Forelimb muscle (tissue), 1 donor: ENCODE results near the gene RPS3. TPM values are rescaled to one million over a fixed set of nuclear protein-coding genes. Genes with fewer than 3 reads are reported as not detected.
"Not testable (repeated sequence)": the region's sequence is repeated elsewhere in the genome, so short reads cannot be mapped to it uniquely, and the experiment has no call there.

Experiments used
- DNase-seq: peaks from one replicate; pipeline ENCODE4 v3.0.0-alpha.2; 2013; ENCODE audit warnings: low read depth
- polyA plus RNA-seq: library from polyadenylated mRNA; unstranded; fragments of 120-200 nt; gene quantifications from one replicate; pipeline ENCODE4 v1.2.1, GENCODE V29; 2013; ENCODE audit not compliant: insufficient read length

The RPS3 gene
- polyA plus RNA-seq, 1 donor, result 3,554 TPM

DNA sequence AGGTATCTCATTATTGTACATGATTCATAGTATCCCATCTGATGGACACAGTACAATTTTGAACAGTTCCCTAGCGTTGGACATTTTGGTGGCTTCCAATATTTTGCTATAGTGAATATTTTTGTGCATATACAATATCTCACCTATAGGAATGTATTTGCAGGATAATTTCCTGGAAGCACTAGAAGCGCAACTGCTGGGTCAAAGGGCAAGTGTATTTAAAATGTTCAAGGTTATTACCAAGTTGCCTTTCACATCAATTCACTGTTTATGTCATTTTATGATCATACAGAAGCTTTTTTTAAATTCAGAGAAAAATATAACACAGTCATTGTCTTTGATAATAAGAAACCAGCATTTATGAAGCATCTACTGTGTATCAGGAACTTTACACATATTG lies 19.1 kb upstream of the RPS3 start:
- DNase-seq, result no peak

DNA sequence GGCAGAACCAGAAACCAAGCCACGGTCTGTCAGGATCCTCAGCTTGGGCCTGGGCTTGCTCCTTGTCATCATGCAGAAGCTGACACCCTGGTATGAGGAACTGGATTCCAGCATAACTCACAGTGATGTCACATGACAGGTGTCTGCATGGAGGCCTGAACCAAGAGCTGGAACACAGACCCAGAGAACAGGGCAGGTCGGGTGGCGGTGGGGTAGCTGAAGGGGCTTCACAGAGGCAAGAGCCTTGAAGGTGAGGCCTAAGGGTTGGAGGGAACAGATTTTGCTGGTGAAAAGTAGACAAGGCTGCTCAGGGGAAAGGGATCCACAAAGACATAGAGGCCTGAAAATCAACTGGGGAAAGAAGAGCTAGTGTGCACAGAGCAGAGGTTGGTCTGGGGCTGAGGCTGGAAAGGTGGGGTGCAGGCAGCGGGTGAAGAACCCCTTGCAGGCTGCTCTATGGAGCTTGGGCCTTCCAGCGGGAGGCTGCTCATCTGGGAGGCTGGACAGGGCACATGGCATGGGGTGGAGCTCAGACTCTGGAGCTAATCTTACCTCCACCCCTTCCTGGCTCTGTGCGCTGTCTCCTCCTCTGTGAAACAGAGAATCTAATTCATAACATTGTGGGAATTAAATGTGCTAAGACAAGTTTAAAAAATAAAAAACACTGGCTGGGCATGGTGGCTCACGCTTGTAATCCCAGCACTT lies 18.4 kb upstream of the RPS3 start:
- no peak for DNase-seq

DNA sequence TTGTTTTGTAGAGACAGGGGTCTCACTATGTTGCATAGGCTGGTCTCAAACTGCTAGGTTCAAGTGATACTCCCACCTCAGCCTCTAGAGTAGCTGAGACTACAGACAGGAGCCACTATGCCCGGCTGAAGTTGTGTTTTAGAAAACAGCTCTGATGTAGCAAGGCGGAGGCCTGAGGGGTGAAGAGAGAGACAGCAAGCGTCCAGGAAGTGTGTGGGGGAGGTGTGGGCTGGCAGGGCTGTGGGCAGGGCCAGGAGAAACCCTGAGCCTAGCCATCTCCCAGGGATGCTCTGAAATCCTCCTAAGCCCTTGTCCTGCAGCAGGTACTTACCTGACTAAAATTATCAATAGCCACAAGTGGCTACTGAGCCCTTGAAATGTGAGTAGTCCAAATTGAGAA lies 16.1 kb upstream of the RPS3 start:
- no peak for DNase-seq

DNA sequence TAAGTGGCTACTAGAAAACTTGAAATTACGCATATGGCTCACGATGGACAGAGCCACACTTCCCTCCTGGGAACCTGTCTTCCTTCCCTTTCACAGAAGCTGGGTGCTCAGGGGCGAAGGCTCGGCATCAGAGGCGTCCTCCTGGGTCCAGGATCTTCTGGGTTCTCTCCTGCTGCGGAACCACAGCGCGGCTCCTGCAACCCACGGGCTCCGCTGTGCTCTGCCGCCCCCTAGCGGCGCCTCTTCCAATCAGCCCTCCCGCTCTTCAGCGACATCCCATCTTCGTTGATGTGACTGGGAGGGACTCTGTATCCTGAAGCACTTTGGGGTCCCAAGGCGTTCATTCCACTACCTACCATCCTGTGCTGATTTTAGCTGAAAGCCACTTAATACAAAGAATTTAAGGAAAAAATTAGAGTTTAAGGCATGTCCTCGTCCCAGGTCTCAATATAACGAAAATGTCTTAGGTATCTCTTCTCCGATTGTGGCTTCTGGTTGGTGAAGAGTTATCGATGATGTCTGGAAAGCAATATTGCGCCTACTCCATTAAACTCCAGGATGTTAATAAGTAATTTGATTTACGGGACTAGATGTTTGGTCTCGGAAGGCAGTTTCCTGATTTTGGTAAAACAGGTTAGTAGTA lies 14.8 kb upstream of the RPS3 start:
- DNase-seq, result peak; percentile 39

DNA sequence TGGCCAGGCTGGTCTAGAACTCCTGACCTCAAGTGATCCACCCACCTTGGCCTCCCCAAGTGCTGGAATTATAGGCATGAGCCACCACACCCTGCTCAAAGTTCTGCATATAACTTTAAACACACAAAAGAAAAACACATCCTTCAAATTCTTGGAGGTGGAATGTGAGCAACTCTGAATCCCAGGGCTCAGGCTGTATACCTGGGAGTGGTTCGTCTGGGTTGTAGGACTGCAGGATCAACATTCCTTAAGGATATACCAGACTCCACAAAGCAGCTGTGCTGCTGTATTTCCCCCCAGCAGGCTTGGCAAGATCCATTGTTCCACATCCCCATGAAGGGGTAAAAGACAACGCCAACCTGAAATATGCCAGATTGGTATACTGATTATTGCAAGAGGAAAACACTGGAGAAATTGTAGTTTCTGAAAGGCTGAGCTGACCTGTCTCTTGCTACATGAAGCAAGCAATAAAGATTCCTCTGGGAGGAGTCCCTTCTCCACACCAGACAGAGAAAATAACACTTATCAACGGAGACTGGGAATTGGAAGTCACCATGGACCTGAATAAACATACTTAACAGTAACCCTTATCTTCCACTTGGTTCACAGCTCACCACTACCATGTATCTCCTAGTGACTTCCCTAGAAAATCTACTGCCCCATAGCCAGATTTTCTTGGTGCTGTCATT lies 12.2 kb upstream of the RPS3 start:
- no peak for DNase-seq

DNA sequence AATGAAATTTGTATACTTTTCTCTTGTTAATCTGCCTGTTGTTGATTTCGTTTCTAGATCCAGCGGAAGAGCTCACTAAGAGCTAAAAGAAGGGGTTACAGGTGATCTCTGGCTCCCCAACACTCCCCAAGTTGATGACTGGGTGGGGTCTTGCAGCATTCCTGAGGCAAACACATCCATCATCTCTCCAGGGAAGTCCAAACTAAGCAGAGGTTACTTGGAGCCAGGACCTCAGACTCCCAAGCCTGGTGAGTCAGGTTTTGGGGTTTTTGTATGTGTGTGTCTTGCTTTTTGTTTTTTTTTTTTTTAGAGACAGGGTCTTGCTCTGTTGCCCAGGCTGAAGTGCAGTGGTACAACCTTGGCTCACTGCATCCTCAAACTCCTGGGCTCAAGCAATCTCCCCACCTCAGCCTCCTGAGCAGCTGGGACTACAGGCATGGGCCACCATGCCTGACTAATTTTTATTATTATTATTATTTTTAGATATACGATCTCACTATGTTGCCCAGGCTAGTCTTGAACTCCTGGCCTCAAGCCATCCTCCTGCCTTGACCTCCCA lies 11.5 kb upstream of the RPS3 start:
- no peak for DNase-seq

DNA sequence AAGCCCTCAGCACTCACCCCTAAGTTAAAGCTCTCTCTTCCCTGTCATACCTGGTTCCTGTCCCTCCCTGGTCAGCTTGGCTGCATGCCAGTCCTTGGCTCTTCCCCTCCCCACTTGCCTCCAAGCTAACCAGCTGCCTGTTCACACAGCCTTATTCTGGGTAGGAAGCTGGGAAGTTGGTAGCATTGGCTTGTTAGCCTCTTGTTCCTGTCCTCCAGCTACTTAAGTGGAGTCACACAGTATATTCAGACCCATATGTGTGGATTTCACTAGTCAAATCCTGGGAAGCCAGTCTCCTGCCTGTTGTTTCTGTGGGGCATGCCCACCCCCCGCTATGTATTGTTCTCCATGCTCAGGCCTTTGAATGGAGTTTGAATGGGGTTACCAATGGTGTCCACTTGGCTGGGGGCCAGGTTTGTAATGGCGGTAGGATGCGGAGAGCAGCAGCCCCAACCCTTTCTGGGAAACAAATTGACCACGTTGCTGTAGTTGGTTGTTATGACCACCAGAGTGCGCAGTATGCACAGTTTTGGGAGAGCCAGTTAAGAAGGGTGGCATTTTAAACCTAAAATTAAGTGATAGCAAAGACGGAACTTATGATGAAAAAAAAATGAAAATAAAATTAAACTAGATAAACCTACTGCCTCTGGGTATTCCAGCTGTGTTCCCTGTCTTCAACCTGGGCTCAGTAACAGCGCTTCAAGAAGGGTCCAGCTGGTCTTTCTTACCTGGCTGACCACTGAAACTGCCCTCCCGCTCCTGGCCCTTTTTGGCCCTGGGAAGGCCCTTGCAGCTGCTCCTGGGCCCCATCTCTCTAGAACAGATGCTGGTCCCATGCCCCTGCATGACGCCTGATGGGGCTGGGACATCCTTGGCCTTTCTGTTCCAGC lies 10.7 kb upstream of the RPS3 start:
- peak; percentile 52 for DNase-seq

DNA sequence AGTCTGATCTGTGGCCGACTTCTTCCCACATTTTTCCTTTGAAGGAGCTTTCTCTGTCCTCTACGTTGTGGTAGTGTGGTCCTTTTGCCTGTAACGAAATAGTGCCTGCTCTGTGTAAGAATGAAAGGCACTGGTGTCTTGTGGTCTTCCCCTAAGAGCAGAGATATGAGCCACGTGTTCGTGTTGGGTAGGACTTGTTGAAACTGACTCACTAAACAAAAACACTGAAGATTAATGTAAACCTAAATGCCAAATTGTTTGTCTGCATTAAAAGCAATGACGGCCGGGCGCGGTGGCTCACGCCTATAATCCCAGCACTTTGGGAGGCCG lies 10.1 kb upstream of the RPS3 start:
- no peak for DNase-seq

DNA sequence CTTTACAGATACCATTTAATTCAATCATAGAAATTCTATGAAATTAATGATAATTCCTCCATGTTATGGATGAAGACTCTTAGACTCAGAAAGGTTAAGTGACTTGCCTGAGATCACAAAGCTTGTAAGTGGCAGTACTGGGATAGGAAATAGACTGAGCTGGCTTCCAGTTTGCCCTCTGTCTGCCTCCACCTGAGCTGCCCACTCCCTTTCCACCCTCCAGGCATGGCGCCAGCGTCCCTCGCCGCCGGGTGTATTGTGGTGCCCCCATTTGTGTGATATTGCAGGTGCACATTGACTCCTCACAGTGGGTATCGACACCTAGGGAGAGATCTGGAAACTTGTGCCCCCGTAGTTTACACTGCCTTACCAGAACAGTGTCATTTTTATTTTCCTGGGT lies 9.4 kb upstream of the RPS3 start:
- DNase-seq, result no peak

DNA sequence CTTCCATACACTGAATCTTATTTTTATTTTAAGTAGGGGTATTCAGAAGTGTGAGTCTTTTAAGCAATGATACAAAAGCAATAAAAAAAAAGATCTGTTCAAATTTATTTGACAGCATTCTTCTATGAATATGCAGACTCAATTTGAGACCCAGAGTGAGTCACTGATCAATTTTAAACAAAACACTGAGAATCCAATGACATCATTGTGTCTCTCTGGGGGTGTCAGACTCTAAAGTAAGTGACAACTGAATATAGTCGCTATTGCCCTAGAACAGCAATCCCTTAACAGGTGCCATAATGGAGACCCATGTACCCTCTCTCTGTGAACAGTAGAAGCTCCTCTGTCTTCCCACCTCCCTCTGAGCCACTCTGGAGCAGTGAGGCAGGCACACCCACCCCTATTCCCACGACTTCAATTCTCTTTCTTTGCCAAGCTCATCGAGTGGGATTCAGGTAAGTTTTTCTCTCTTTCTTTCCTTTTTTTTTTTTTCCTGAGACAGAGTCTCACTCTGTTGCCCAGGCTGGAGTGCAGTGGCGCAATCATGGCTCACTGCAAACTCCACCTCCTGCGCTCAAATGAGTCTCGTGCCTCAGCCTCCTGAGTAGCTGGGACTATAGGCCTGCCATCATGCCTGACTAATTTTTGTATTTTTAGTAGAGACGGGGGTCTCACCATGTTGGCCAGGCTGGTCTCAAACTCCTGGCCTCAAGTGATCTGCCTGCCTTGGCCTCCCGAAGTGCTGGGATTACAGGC lies 5.1 kb upstream of the RPS3 start:
- DNase-seq, result no peak

DNA sequence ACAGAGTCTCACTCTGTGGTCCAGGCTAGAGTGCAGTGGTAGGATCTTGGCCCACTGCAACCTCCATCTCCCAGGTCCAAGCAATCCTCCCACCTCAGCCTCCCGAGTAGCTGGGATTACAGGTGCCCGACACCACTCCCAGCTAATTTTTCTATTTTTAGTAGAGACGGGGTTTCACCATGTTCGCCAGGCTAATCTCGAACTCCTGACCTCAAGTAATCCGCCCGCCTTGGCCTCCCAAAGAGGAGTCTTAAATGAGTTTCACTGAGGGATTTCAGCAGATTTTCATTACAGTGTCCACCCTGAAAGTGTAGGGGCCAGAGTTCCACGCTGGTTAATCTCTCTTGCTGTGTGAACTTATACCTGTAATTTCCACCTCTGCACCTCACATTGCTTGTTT lies 412 bp upstream of the RPS3 start:
- no peak for DNase-seq

DNA sequence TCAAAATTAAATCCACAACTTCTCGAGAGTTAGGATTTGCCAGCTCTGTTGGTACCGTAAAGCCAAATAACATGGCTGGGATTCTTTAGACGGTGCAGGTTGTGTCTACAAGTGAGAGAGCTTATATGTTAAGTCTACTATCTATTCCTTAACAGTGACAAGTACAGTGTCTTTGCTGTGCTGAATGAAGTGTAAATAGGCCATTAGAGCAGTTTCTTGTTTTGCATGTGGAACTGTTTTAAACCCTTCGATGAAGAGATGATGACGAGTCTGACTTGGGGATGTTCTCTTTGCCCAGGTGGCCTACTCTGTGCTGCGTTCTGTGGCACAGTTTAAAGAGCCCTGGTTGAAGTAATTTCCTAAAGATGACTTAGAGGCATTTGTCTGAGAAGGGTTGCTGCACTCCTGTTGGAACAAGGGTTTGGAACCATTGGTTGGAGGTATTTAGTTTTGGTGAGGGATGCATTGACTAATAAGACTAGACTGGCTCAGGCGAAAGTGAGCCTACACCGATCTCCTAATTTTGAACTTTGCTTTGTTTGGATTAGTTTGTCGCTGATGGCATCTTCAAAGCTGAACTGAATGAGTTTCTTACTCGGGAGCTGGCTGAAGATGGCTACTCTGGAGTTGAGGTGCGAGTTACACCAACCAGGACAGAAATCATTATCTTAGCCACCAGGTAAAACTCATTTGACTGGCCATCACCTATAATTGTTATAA lies 988 bp downstream of the RPS3 start:
- no peak for DNase-seq

DNA sequence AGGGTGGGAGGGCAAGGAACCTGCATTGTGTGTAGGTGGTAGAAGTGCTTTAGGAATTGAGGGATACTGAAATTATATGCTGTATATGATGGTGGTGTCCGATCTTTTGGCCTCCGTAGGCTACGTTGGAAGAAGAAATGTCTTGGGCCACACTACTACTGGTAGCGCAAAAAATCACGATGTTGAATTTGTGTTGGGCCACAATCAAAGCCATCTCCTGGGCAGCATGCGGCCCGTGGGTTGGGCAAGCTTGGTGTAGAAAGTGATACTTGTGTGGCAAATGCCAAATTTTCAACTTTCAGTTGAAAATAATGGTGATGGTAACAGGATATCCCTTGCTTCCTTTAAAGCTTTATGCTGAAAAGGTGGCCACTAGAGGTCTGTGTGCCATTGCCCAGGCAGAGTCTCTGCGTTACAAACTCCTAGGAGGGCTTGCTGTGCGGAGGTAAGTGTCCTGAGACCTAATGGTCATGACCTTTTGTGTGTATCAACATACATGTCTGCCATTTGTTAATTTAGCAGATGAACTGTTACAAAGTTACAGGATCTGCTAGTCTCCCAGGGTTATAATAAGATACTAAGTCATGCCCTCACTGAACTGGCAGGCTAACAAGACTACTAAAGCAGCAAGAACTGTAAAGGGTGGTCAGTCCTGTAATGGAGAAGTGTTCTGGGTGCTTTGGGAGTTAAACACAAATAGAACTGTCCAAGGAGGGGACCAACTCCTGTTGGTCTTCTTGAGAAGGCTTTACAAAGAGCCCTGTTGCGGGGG lies 2.9 kb downstream of the RPS3 start:
- DNase-seq, result no peak

DNA sequence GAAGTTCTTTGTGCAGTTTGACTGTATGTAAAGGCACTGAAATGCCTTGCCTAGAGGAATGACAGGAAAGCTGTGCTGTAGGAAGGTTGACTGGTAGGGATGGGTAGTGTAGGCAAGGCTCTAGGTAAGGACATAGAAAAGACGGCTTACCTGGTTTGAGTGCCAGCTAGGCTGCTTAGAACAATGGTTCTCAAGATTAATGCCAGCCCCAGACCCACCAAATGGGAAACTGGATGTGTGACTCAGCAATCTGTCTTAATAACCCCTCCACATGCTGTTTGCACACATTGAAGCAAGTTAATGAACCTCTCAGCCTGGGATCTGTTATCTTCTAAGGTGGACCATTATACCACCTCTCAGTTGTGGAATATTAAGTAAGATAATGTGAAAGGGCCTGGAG lies 3.7 kb downstream of the RPS3 start:
- DNase-seq, result no peak

DNA sequence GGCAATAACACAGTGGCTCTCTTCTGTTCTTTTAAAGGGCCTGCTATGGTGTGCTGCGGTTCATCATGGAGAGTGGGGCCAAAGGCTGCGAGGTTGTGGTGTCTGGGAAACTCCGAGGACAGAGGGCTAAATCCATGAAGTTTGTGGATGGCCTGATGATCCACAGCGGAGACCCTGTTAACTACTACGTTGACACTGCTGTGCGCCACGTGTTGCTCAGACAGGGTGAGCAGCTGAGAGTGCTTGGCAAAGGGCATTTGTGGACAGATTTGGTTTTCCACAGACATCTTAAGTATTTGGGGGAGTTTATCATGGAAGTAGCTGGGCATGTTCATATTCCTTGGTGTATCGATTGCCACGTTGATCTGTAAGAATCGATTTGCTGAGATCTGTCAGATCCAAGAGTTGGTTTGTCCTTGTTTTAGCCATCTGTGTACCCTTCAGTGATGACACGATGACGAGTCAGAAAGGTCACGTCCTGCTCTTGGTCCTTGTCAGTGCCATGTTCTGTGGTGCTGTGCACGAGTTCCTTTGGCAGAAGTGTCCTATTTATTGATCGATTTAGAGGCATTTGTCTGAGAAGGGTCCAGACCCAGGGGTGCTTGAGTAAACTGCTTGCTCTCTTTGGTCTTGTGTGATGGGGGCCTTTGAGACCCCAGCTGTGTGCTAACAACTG lies 4.8 kb downstream of the RPS3 start:
- DNase-seq, result no peak

DNA sequence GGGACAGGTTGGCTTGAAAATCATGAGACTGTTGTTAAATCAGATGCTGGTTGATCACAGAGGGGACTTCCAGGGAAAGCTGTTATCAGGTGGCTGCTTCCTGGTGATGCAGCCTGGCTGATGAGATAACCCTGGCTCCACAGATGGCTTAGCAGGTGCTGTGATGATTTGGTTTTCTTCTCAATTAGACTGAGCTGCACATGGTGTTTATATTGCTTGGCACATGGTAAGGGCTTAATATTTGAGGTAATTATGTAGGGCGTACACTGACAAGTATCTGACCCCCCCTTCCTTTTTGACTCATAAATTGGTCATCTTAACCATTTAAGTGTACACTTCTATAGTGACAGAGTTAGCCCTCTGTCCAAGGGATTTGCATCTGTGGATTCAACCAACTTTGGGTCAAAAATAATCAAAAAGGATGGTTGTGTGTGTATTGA lies 7.0 kb downstream of the RPS3 start:
- DNase-seq, result no peak

DNA sequence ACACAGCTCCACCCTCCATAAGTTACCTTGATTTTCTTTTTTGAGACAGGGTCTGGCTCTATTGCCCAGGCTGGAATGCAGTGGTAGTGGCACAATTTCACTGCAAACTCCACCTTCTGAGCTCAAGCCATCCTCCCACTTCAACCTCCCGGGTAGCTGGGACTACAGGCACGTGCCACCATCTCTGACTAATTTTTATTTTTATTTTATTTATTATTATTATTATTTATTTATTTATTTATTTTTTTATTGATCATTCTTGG lies 9.6 kb downstream of the RPS3 start:
- no peak for DNase-seq

DNA sequence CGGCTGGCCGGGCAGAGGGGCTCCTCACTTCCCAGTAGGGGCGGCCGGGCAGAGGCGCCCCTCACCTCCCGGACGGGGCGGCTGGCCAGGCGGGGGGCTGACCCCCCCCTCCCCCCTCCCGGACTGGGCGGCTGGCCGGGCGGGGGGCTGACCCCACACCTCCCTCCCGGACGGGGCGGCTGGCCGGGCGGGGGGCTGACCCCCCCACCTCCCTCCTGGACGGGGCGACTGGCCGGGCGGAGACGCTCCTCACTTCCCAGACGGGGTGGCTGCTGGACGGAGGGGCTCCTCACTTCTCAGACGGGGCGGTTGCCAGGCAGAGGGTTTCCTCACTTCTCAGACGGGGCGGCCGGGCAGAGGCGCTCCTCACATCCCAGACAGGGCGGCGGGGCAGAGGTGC lies 10.7 kb downstream of the RPS3 start:
- not testable (repeated sequence) for DNase-seq

DNA sequence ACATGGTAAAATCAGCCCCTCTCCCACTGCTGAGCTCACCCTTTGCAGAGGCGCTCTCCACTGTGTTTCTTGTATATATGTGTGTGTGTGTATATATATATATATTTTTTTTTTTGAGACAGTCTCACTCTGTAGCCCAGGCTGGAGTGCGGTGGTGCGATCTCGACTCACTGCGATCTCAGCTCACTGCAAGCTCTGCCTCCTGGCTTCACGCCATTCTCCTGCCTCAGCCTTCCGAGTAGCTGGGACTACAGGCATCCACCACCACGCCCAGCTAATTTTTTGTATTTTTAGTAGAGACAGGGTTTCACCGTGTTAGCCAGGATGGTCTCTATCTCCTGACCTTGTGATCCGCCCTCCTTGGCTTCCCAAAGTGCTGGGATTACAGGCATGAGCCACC lies 13.8 kb downstream of the RPS3 start:
- DNase-seq, result not testable (repeated sequence)
